Coronary artery (tissue), 2 donors: ENCODE results near the gene ACAD8.
"Not testable (repeated sequence)": the region's sequence is repeated elsewhere in the genome, so short reads cannot be mapped to it uniquely, and the experiment has no call there.

Source experiments
- DNase-seq: peaks from one replicate; pipeline ENCODE4 v3.0.0-alpha.2; 2017; ENCODE audit warnings: low spot score
- H3K27ac ChIP-seq, 2 donors: fragments of 200-600 bp; sonication (generic); one replicate each; pipeline ENCODE4 v1.5.1; 2016 to 2019
- H3K4me3 ChIP-seq: fragments of 200-600 bp; sonication (generic); 2 replicates; pipeline ENCODE4 v1.5.1; 2016; ENCODE audit warnings: mild to moderate bottlenecking, moderate library complexity
- TF ChIP-seq, protein P1 (sequence below): fragments of 200-600 bp; sonication (generic); IDR thresholded peaks from one replicate; pipeline ENCODE4 v1.5.1; 2019; ENCODE audit warnings: antibody characterized with exemption

The ACAD8 gene

DNA sequence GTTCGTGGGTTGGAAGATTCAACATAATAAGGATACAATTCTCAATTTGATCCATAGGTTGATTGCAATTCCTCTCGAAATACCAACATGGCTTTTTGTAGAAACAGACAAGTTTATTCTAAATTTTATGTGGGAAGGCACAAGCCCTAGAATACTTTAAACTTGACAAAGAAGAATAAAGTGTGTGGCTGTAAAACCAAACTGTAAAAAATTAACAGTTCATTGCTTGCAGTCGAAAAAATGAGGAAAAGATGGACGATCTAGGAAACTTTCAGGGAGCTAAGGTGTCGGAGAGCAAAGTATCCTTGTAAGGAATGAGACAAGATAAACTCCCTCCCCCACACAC, 21.8 kb downstream of the ACAD8 start:
- DNase-seq, result no peak
- Histone ChIP-seq H3K27ac (no peak overlapping the region), H3K4me3 (no peak overlapping the region)
- TF ChIP-seq, protein P1, sequence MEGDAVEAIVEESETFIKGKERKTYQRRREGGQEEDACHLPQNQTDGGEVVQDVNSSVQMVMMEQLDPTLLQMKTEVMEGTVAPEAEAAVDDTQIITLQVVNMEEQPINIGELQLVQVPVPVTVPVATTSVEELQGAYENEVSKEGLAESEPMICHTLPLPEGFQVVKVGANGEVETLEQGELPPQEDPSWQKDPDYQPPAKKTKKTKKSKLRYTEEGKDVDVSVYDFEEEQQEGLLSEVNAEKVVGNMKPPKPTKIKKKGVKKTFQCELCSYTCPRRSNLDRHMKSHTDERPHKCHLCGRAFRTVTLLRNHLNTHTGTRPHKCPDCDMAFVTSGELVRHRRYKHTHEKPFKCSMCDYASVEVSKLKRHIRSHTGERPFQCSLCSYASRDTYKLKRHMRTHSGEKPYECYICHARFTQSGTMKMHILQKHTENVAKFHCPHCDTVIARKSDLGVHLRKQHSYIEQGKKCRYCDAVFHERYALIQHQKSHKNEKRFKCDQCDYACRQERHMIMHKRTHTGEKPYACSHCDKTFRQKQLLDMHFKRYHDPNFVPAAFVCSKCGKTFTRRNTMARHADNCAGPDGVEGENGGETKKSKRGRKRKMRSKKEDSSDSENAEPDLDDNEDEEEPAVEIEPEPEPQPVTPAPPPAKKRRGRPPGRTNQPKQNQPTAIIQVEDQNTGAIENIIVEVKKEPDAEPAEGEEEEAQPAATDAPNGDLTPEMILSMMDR, result no peak

- H3K27ac ChIP-seq, result no peak within 1 kb of the TSS
- no peak for DNase-seq
- peak within 1 kb of the TSS; percentile 60 for H3K4me3 ChIP-seq
- TF ChIP-seq, protein P1, result no peak
These were observed 22.4 kb downstream of the ACAD8 start, which contains the start of gene GLB1L3 for GRCh38 chr11:134275534-134276395. Gene GLB1L3 (plus strand): TSS chr11:134276379. CDS start chr11:134276741, 362 bp downstream.

DNA sequence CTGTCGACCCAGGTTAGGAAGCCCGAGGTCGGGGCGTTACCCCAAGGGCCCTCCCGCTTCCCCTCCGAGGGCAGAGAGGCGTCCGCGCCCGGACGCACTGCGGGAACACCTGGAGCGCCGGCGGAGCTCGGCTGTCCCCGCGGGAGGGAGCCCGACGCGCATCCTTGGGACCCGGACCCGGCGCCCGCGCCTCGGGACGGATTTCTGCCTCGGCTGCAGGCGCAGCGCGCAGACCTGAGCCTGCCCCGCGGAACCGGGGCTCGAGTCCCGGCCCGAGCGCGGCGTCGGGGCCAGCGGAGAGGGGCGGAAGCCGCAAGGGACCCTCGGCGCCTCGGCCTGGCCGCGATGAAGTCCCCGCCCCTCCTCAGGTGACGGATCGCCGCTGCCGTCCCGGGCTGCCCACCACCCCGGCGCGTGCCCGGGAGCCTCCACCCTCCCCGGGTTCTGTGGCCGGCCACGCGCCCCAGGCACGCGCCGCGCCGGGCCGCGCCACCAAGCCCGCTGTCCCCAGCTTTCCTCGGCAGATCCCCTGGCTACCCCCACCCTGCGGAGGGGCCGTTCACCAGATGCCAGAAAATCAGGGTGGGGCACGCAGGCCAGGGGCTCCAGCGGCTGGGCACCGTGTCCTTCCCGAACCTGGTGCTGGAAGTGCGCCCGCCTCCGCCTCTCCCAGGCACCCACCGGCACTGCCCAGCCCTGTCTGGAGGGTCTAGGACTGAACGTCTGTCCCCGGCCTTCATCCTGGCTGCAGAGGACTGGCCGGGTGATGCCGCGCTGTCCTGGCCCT, 23.2 kb downstream of the ACAD8 start:
- DNase-seq, result no peak
- TF ChIP-seq, protein P1, result no peak
- H3K27ac ChIP-seq, result no peak overlapping the region
- peak overlapping the region; percentile 60 for H3K4me3 ChIP-seq

DNA sequence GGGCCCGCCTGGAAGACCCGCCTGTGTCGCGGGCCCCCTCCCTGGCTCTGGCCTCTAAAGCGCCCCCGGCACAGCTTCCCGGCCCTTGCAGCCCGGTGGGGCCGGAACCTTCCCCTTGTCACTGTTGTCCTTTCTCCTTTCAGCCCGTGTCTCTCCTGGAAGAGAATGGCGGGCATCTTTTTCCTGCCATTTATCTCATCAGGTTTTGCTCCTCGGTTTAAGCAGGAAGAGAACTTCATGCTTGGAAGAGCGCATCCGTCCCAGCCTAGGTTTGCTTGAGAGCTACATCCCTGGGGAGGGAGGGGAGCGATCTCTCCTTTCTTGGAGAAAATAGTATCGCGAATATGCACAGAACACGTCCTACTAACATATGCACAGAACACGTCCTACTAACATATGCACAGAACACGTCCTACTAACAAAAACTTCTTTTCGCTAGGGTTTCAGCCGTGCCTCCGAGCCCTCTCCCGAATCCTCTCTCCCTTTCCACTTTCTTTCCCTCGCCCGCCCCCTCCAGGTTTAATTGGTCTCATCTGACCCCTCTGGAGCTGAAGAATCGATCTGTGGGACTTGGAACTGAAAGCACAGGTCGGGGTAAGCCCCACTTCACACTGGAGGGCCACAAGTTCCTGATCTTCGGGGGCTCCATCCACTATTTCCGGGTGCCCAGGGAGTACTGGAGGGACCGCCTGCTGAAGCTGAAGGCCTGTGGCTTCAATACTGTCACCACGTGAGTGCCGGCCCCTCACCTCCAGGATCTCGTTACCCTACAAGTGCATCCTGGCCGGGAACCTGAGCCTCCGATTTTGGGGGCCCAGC, 24.0 kb downstream of the ACAD8 start:
- DNase-seq, result no peak
- H3K4me3 ChIP-seq, result peak overlapping the region; percentile 60

DNA sequence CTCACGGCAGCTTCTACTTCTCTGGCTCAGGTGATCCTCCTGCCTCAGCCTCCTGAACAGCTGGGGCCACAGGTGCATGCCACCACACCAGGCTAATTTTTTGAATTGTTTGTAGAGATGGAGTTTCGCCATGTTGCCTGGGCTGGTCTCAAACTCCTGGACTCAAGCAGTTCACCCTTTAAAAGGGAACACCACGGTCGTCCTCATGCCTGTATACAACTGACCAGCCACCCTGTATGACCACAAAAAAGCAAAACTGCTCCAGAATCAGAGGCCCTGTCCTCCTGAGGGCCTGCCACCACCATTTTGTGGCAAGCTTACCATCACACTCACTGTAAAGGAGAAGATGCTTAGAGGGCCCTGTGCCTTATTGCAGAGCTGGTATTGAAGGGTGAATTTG, 25.0 kb downstream of the ACAD8 start:
- TF ChIP-seq, protein P1, result no peak
- no peak overlapping the region for H3K4me3 ChIP-seq
- DNase-seq, result no peak
- no peak overlapping the region for H3K27ac ChIP-seq

More for the DNA sequence above, 24.0 kb downstream of the ACAD8 start:
- TF ChIP-seq, protein P1, result no peak
- H3K27ac ChIP-seq, result no peak overlapping the region

GRCh38 chr11:134281635-134282034, 28.3 kb downstream of the ACAD8 start:
- not testable (repeated sequence) for H3K4me3 ChIP-seq, DNase-seq, H3K27ac ChIP-seq
